ENCODE measurements around the gene HIPK2.

- TF ChIP-seq POLR2AphosphoS5 (IDR thresholded peaks at IDR 0.05) (no peak), POLR2A (IDR thresholded peaks at IDR 0.05) (no peak)
Measured at GRCh38 chr7:139536152-139536551, 241.6 kb downstream of the HIPK2 start.

Data from stomach (tissue), 4 donors.